Activated T-cell treated with anti-CD3 and anti-CD28 coated beads, Interleukin-2, amount 50 U/mL, for 72 hours (primary cell): ENCODE data around the gene OPCML. TPM values are rescaled to one million over a fixed set of nuclear protein-coding genes. Genes with fewer than 3 reads are reported as not detected.

Experiments used
- ATAC-seq, 2 donors: fragments of 150-1000 bp; cut with Tn5 transposase; replicated peaks in 1 of 2; 2 replicates each; pipeline ENCODE4 v1.10.0; 2021; ENCODE audit warnings: moderate library complexity in 2 of 2, mild to moderate bottlenecking in 1 of 2
- DNase-seq, 2 donors: peaks; one replicate each; pipeline ENCODE4 v3.0.0; 2021 to 2022; ENCODE audit warnings: mixed read lengths in 1 of 2
- H3K27ac Mint-ChIP-seq: one replicate; pipeline ENCODE4 v1.8.0; 2022; ENCODE audit warnings: mild to moderate bottlenecking, moderate library complexity, mixed read lengths
- H3K27me3 Mint-ChIP-seq: one replicate; pipeline ENCODE4 v1.8.0; 2022; ENCODE audit warnings: low read depth, mixed read lengths
- H3K36me3 Mint-ChIP-seq, 2 donors: one replicate each; pipeline ENCODE4 v1.8.0; 2022; ENCODE audit warnings: mixed read lengths in 2 of 2, mild to moderate bottlenecking in 1 of 2; ENCODE audit not compliant: insufficient read depth in 2 of 2
- H3K4me1 Mint-ChIP-seq: one replicate; pipeline ENCODE4 v1.8.0; 2022; ENCODE audit warnings: low read depth, mixed read lengths
- H3K4me3 Mint-ChIP-seq, 2 donors: one replicate each; pipeline ENCODE4 v1.8.0; 2022; ENCODE audit warnings: mild to moderate bottlenecking in 2 of 2, mixed read lengths in 2 of 2, moderate library complexity in 2 of 2
- H3K9me3 Mint-ChIP-seq, 2 donors: one replicate each; pipeline ENCODE4 v1.8.0; 2022; ENCODE audit warnings: mixed read lengths in 2 of 2
- total RNA-seq, 2 donors: library from RNA; stranded (reverse); gene quantifications; one replicate each; pipeline ENCODE4 v1.2.3, GENCODE V29; 2022

Gene OPCML
- total RNA-seq, 2 donors from 2014 or later, result not detected

DNA sequence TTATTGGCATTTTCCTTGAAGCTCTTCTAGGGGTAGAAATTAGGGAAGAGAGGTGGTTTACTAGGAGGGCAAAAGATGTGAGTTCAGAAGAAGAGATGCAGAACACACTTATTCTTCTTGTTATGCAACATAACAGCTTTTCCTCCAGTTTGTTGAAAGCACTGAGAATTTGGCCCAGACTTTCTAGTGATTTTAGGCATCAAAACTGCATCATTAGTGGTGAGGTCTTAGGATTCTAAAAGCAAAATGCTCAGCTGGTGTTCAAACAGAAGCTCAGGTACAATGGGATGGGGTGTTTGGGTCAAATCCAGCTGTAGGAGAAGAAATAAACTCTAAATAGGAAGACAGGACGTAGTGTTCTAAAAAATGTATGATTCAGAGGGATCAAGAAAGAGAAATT is 221.1 kb downstream of the OPCML start:
- no peak for ATAC-seq
- H3K27me3 Mint-ChIP-seq, result no peaks in the 10 kb centered on the region

DNA sequence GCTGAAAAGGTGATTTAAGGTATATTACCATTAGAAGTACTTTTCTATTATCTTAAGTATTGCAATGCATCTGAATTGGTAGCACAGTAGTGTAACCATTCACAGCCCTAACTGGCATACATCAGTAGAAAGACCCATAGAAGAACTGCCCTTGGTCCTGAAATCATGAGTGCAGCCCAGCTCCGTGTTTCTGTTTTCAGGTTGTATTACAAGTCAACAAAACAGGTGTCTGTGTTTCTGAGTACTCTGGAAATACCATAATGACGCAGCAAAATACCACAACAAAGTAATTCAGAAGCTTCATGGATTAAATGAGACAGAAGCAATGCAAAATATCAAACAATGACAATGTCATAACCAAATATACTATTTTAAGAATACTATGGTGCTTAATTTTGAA is 226.3 kb downstream of the OPCML start:
- no peaks in the 10 kb centered on the region for H3K4me1 Mint-ChIP-seq
- no peaks in the 10 kb centered on the region for H3K36me3 Mint-ChIP-seq
- H3K27me3 Mint-ChIP-seq, result no peaks in the 10 kb centered on the region
- no peak overlapping the region for H3K4me3 Mint-ChIP-seq
- H3K27ac Mint-ChIP-seq, result no peak overlapping the region
- peaks cover 0 to 5% of the 10 kb centered on the region in 2 donors for H3K9me3 Mint-ChIP-seq
- ATAC-seq, result no peak
- DNase-seq, result no peak

More for the DNA sequence above, 221.1 kb downstream of the OPCML start:
- DNase-seq, result no peak
- Mint-ChIP-seq H3K9me3 (peaks cover 0 to 2% of the 10 kb centered on the region in 2 donors), H3K4me1 (no peaks in the 10 kb centered on the region), H3K4me3 (no peak overlapping the region), H3K27ac (no peak overlapping the region), H3K36me3 (no peaks in the 10 kb centered on the region)

DNA sequence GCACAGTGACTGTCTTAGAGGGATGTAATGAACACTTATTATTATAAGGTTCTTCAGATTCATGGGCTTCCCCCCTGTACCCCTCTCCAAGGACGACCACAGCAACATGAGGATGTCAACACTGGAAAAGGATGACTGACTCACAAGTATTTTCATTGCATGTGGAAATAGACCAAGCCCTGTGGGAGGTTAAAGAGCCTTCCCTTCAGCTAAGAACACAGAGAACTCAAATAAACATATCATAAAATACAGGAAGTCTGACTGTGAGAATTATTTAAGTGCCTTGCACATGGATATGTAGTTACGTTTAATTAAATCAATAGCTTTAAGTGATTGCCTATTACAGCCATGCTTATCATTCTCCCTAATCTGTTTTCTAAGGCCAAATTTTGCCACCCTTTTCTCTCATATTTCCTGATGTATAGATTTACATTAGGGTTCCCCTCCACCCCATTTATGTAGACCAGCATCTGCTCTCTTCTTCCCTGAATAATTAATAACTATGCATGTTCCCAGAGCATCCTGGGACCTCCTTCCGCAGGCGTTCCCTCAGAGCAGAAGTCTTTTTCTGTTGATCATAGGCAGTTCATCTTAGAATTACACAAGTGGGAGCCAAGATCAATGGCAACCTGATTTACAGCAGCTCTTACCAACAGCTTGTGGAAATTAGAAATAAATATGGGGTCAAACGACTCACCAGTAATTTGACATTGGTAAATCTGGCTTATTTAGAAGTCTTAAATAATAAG is 226.9 kb downstream of the OPCML start:
- no peak for DNase-seq
- ATAC-seq, result no peak
- Mint-ChIP-seq H3K4me3 (no peak overlapping the region), H3K27me3 (no peaks in the 10 kb centered on the region), H3K27ac (no peak overlapping the region), H3K9me3 (peaks cover 0 to 5% of the 10 kb centered on the region in 2 donors), H3K36me3 (no peaks in the 10 kb centered on the region), H3K4me1 (no peaks in the 10 kb centered on the region)

DNA sequence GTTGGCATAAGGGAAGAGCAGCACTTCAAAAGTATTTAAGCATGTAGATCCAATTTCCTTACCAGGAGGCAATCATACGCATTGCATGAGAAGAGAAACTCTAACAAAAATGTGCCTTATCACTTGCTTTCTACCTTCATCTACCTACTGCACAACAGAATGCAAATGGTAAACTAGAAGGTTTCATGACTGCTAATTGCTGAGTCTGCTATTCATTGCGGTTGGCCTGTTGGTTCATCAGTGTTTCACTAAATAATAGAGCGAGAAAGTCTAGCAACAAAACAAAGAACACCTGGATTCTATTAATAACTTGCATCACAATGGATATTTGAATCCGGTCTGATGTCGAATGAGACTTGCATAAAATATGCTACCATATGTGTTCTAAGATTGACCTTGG is 229.0 kb downstream of the OPCML start:
- H3K4me3 Mint-ChIP-seq, result no peak overlapping the region
- H3K27ac Mint-ChIP-seq, result no peak overlapping the region
- H3K4me1 Mint-ChIP-seq, result no peaks in the 10 kb centered on the region
- DNase-seq (no peak), ATAC-seq (no peak)
- H3K9me3 Mint-ChIP-seq, result peaks cover 0 to 5% of the 10 kb centered on the region in 2 donors
- H3K36me3 Mint-ChIP-seq, result no peaks in the 10 kb centered on the region
- H3K27me3 Mint-ChIP-seq, result no peaks in the 10 kb centered on the region

DNA sequence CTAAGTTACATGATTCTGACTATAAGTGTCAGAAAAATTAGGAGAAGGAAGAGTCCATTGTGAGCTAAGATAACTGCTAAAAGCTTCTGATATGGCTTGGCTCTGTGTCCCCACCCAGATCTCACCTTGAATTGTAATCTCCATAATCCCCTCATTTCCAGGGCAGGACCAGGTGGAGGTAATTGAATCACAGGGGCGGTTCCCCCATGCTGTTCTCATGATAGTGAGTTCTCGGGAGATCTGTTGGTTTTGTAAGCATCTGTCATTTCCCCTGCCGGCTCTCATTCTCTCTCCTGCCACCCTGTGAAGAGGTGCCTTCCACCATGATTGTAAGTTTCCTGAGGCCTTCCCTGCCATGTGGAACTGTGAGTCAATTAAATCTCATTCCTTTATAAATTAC is 230.2 kb downstream of the OPCML start:
- DNase-seq (no peak), ATAC-seq (no peak)
- H3K27ac Mint-ChIP-seq, result no peak overlapping the region
- H3K9me3 Mint-ChIP-seq, result peaks cover 3 to 7% of the 10 kb centered on the region in 2 donors
- H3K4me1 Mint-ChIP-seq, result no peaks in the 10 kb centered on the region
- no peaks in the 10 kb centered on the region for H3K27me3 Mint-ChIP-seq
- H3K4me3 Mint-ChIP-seq, result no peak overlapping the region
- no peaks in the 10 kb centered on the region for H3K36me3 Mint-ChIP-seq

DNA sequence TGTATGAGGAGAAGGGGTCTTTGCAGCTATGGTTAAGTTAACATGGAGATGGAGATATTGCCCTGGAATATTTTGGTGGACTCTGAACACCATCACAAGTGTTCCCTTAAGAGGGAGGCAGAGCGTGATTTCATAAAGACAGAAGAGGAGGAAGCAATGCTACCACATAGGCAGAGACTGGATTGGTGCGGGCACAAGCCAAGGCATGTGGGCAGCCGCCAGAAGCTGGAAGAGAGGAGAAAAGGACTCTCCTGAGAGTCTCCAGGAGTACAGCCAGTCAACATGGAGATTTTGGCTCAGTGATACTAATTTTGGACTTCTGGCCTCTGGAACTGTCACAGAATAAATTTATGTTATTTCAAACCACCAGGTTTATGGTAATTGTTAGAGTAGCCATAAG is 231.6 kb downstream of the OPCML start:
- Mint-ChIP-seq H3K36me3 (no peaks in the 10 kb centered on the region), H3K27me3 (no peaks in the 10 kb centered on the region), H3K27ac (no peak overlapping the region), H3K4me3 (no peak overlapping the region), H3K9me3 (peaks cover 3 to 5% of the 10 kb centered on the region in 2 donors), H3K4me1 (no peaks in the 10 kb centered on the region)
- ATAC-seq (no peak), DNase-seq (no peak)

DNA sequence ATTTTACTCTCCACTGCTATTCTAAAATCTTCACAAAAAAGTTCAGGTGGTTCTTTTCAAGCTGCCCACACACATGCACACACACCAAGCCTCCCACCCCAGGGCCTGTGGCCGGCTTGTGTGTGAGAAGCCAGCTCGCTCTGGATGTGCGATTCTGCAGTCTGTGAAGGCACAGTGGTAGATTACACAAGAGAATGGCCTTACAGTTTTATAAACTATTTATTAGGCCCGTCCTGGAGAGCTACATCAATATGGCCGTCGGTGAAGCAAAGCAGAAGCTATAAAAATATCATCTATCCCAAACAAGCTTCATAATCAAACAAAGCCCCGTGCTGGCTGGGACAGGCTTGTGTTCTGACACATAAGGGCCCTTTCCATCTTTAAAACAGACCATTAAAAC is 240.5 kb downstream of the OPCML start:
- H3K36me3 Mint-ChIP-seq, result no peaks in the 10 kb centered on the region
- H3K4me1 Mint-ChIP-seq, result no peaks in the 10 kb centered on the region
- no peak overlapping the region for H3K4me3 Mint-ChIP-seq
- DNase-seq, result no peak
- peaks cover 0 to under 1% of the 10 kb centered on the region in 2 donors for H3K9me3 Mint-ChIP-seq
- no peak overlapping the region for H3K27ac Mint-ChIP-seq
- ATAC-seq, result no peak
- H3K27me3 Mint-ChIP-seq, result no peaks in the 10 kb centered on the region

DNA sequence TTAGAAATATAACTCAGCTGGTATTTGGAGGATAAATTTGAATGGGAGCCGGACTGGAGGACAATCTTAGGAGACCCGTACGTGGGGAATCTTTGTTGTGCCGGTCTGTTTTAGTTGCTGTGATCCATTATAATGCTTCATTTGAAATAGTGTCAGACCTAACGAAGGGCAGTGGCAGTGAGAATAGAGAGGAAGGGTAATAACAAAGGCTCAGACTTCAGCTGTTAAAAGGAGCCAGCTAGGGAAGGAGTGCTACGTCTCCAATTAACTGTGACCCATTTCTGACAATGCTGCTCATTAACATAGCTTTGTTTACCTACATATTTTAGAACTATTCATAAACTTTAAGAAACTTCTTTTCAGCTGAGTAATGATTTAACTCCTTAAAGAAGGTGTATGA is 246.9 kb downstream of the OPCML start:
- no peaks in the 10 kb centered on the region for H3K4me1 Mint-ChIP-seq
- H3K27me3 Mint-ChIP-seq, result no peaks in the 10 kb centered on the region
- H3K27ac Mint-ChIP-seq, result no peak overlapping the region
- DNase-seq, result no peak
- no peak for ATAC-seq
- peaks cover 2 to 7% of the 10 kb centered on the region in 2 donors for H3K9me3 Mint-ChIP-seq
- no peaks in the 10 kb centered on the region for H3K36me3 Mint-ChIP-seq
- no peak overlapping the region for H3K4me3 Mint-ChIP-seq

DNA sequence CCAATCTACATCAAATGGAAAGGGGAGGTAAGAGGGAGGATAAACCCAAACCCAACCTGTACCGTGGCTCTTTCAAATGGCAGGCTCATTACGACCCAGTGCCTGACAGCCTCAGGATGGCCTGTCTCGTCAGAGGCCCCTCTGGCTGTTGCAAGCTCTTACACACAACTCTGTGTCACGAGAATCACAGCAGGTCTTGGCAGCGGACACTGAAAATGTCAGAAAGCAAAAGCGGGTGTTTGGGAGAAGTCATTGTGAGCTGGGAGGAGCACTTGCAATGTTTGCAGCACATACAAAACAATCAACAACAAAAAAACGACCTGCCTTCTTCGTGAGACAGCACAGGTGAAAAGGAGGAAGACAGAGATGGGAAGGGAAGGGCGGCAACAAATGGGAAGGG is 248.1 kb downstream of the OPCML start:
- Mint-ChIP-seq H3K9me3 (peaks cover 2 to 7% of the 10 kb centered on the region in 2 donors), H3K27ac (no peak overlapping the region), H3K27me3 (peaks cover 3% of the 10 kb centered on the region), H3K4me3 (no peak overlapping the region), H3K36me3 (no peaks in the 10 kb centered on the region), H3K4me1 (no peaks in the 10 kb centered on the region)
- DNase-seq, result no peak
- no peak for ATAC-seq

DNA sequence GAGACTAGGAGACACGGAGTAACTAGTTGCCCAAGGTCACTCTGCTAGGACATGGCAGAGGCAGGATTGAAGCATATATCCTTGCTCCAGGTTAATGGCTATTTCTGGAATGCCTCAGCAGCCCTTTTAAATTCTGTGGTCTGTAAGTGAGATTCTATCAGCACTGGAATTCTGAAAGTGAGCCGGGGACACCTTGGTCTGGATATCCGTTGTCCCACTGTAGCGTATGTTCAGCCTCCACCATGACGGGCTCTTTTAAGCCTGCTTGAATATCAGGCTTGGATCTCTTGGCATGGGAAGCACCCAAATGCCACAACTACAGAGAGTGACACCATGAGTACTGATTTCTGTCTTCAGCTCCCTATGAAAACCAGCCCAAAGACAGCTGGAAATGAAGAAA is 254.4 kb downstream of the OPCML start:
- DNase-seq, result no peak
- Mint-ChIP-seq H3K27ac (no peak overlapping the region), H3K4me3 (no peak overlapping the region), H3K27me3 (peaks cover 6% of the 10 kb centered on the region), H3K36me3 (no peaks in the 10 kb centered on the region), H3K9me3 (peaks cover 2 to 4% of the 10 kb centered on the region in 2 donors), H3K4me1 (no peaks in the 10 kb centered on the region)
- ATAC-seq, result no peak

DNA sequence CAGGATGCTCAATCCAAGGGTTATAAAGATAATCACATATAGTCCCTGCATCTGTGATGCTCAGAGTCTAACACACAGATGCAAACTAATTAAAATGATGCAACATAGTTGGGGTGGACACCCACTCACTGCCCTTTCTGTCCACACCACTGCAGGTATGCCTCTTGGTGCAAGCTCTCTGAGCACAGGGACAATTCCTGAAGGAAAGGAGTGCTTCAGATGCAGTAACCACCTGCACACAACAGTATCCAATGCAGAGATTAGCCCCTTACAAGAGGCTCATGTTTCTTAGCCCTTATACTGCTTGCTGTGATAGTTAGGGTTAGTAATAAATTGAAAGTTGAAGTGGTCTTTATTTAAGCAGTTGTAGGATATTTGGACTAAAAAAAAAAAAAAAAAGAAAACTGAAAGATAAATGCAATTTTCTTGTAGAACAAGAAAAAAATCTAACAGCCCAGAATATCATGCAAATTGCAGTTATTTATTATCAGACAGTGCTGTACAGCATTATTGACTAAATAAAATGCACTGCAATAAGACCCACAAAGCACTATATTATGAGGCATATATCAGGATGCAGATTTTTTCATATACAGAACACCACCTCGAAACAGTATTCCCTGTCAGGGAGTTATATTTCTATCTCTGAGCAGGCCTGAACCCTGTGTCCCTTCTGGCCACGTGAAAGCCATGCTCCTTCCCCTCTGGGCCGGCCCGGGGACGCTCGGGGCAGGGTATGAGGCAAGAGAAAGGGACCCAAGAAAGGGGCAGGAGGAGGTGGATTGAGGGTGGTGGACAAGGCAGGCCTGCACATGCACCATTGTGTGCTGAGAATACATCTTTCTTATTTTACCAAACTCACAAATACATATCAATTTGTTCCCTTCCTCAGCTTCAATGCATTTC is 260.2 kb downstream of the OPCML start:
- Mint-ChIP-seq H3K4me1 (no peaks in the 10 kb centered on the region), H3K27me3 (peaks cover 15% of the 10 kb centered on the region), H3K36me3 (peaks cover 0 to 7% of the 10 kb centered on the region in 2 donors), H3K4me3 (no peak overlapping the region), H3K9me3 (peaks cover 3 to 5% of the 10 kb centered on the region in 2 donors), H3K27ac (no peak overlapping the region)
- ATAC-seq (no peak), DNase-seq (no peak)

DNA sequence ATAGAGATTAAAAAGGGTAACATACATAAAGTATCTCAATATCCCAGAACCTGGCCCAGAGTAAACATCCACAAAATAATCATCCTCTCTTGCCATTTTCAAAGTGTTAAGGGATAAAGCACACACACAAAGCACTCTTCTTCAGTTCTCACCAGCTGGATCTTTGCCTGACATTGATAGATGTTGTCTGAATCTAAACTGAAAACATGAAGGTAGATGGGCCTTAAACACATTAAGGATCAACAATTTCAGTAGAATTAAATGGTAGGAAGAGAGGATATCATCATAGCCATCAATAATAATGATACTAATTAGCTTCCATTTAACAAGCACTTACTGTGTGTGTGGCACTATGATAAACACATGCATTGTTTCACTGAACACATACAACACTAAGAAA is 261.1 kb downstream of the OPCML start:
- H3K9me3 Mint-ChIP-seq, result peaks cover 3 to 5% of the 10 kb centered on the region in 2 donors
- no peak overlapping the region for H3K27ac Mint-ChIP-seq
- H3K36me3 Mint-ChIP-seq, result peaks cover 0 to 7% of the 10 kb centered on the region in 2 donors
- no peak overlapping the region for H3K4me3 Mint-ChIP-seq
- DNase-seq (no peak), ATAC-seq (no peak)
- no peaks in the 10 kb centered on the region for H3K4me1 Mint-ChIP-seq
- H3K27me3 Mint-ChIP-seq, result peaks cover 15% of the 10 kb centered on the region

DNA sequence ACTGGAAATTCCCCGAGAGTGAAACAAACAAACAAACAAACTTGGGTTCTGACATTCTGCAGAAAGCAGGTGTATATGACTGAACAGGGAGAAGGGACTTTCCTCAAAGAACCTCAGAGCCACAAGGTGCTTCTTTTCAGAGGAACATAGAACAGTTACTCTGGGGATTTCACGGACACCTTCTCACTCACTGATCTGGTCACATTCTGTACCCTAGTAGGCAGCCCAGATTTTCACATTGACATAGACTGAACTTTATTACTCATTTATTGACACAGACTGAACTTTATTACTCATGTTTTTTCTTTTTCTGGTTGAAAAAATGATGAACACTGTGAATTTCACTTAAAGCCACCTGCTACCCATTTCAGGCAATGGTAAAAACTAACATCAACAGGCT is 263.0 kb downstream of the OPCML start:
- ATAC-seq, result peak; percentile 98
- DNase-seq, result peak; percentile 16 to 28
- peak overlapping the region; percentile 64 for H3K27ac Mint-ChIP-seq
- H3K9me3 Mint-ChIP-seq, result peaks cover 3 to 5% of the 10 kb centered on the region in 2 donors
- no peaks in the 10 kb centered on the region for H3K4me1 Mint-ChIP-seq
- H3K27me3 Mint-ChIP-seq, result peaks cover 15% of the 10 kb centered on the region
- H3K4me3 Mint-ChIP-seq, result peak overlapping the region in 1 of 2 donors; percentile 3
- H3K36me3 Mint-ChIP-seq, result peaks cover 0 to 7% of the 10 kb centered on the region in 2 donors
